GM10266 (cell line): ENCODE data around the gene PAX5.

Experiments used
- DNase-seq: peaks from one replicate; pipeline ENCODE4 v3.0.0; 2012; ENCODE audit errors: extremely low spot score
- CTCF ChIP-seq: IDR thresholded peaks from 2 replicates; pipeline ENCODE4 v1.5.1; 2012; ENCODE audit warnings: mild to moderate bottlenecking, low read depth; ENCODE audit not compliant: control insufficient read depth, insufficient read depth; ENCODE audit errors: missing control alignments

The PAX5 gene

GRCh38 chr9:36788534-36788933 lies 245.5 kb downstream of the PAX5 start:
- no peak for TF ChIP-seq CTCF
- DNase-seq: no peak

GRCh38 chr9:36787709-36788108 lies 246.4 kb downstream of the PAX5 start:
- DNase-seq: no peak
- TF ChIP-seq CTCF: no peak
